RWPE2 (cell line): ENCODE results near the gene EDIL3.
A peak's percentile ranks its signal among the peaks of the same experiment; 100 is the strongest.

Experiments used
- ATAC-seq: fragments of 200-7000 bp; cut with Tn5 transposase; 3 replicates; pipeline ENCODE4 v1.9.1; 2021; ENCODE audit warnings: low read depth
- DNase-seq: peaks from one replicate; pipeline ENCODE4 v3.0.0-alpha.2; 2020; ENCODE audit warnings: low spot score
- H3K27ac ChIP-seq: fragments of 450-650 bp; 2 replicates; pipeline ENCODE4 v1.5.1; 2017; ENCODE audit warnings: mild to moderate bottlenecking; ENCODE audit not compliant: poor library complexity, severe bottlenecking
- H3K27me3 ChIP-seq: fragments of 250-450 bp; sonication (Bioruptor Pico); 2 replicates; pipeline ENCODE4 v1.5.1; 2021; ENCODE audit warnings: mild to moderate bottlenecking, moderate library complexity; ENCODE audit not compliant: insufficient read depth, poor library complexity, severe bottlenecking
- H3K36me3 ChIP-seq: fragments of 250-450 bp; sonication (Bioruptor Pico); 2 replicates; pipeline ENCODE4 v1.5.1; 2020; ENCODE audit warnings: low read depth, mild to moderate bottlenecking, moderate library complexity
- H3K4me1 ChIP-seq: fragments of 250-450 bp; sonication (Bioruptor Pico); 2 replicates; pipeline ENCODE4 v1.5.1; 2021; ENCODE audit warnings: mild to moderate bottlenecking, moderate library complexity; ENCODE audit not compliant: insufficient read depth, poor library complexity, severe bottlenecking
- H3K4me3 ChIP-seq: fragments of 250-450 bp; sonication (Bioruptor Pico); 2 replicates; pipeline ENCODE4 v1.5.1; 2021; ENCODE audit warnings: mild to moderate bottlenecking, moderate library complexity; ENCODE audit not compliant: severe bottlenecking
- H3K9me3 ChIP-seq: fragments of 250-450 bp; sonication (Bioruptor Pico); 2 replicates; pipeline ENCODE4 v1.5.1; 2021; ENCODE audit warnings: mild to moderate bottlenecking, moderate library complexity; ENCODE audit not compliant: severe bottlenecking
- TF ChIP-seq, protein P1 (sequence below): fragments of 450-650 bp; IDR thresholded peaks from one replicate; pipeline ENCODE4 v1.5.1; 2017; ENCODE audit warnings: mild to moderate bottlenecking, moderate library complexity; ENCODE audit not compliant: poor library complexity, severe bottlenecking

The EDIL3 gene

DNA sequence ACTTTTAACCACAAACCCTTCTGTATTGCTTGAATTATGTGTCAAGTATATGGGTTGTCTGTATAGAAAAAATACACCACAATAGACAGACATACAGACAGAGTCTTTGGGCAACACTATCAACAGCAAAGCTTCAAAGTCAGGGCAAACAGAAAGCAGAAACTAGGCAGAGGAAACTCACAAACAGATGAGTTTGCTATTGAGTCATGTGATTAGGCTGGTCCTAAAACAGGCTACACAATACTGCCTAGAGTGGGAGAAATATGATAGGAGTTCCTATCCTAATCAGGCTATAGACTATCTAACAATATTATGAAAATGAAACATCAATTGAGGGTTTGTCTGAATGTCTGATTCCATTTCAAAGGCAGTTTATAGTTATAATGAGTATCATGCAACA is 156.4 kb downstream of the EDIL3 start:
- no peaks in the 10 kb centered on the region for H3K4me1 ChIP-seq
- no peak for DNase-seq
- no peak for ATAC-seq
- TF ChIP-seq, protein P1, sequence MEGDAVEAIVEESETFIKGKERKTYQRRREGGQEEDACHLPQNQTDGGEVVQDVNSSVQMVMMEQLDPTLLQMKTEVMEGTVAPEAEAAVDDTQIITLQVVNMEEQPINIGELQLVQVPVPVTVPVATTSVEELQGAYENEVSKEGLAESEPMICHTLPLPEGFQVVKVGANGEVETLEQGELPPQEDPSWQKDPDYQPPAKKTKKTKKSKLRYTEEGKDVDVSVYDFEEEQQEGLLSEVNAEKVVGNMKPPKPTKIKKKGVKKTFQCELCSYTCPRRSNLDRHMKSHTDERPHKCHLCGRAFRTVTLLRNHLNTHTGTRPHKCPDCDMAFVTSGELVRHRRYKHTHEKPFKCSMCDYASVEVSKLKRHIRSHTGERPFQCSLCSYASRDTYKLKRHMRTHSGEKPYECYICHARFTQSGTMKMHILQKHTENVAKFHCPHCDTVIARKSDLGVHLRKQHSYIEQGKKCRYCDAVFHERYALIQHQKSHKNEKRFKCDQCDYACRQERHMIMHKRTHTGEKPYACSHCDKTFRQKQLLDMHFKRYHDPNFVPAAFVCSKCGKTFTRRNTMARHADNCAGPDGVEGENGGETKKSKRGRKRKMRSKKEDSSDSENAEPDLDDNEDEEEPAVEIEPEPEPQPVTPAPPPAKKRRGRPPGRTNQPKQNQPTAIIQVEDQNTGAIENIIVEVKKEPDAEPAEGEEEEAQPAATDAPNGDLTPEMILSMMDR: no peak
- no peak overlapping the region for H3K27ac ChIP-seq
- no peaks in the 10 kb centered on the region for H3K27me3 ChIP-seq
- no peaks in the 10 kb centered on the region for H3K36me3 ChIP-seq
- no peak overlapping the region for H3K4me3 ChIP-seq
- no peaks in the 10 kb centered on the region for H3K9me3 ChIP-seq

DNA sequence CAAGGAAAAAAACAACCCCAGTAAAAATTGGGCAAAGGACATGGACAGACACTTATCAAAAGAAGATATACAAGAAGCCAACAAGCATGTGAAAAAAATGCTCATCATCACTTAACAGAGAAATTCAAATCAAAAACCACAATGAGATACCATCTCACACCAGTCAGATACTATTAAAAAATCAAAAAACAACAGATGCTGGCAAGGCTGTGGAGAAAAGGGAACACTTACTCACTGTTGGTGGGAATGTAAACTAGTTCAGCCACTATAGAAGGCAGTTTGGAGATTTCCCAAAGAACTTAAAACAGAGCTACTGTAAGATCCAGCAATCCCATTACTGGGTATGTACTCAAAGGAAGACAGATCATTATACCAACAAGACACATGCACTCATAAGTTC is 157.4 kb downstream of the EDIL3 start:
- Histone ChIP-seq H3K9me3 (no peaks in the 10 kb centered on the region), H3K27ac (no peak overlapping the region), H3K4me3 (no peak overlapping the region), H3K4me1 (no peaks in the 10 kb centered on the region), H3K36me3 (no peaks in the 10 kb centered on the region), H3K27me3 (no peaks in the 10 kb centered on the region)
- no peak for ATAC-seq
- TF ChIP-seq, protein P1: no peak
- no peak for DNase-seq

DNA sequence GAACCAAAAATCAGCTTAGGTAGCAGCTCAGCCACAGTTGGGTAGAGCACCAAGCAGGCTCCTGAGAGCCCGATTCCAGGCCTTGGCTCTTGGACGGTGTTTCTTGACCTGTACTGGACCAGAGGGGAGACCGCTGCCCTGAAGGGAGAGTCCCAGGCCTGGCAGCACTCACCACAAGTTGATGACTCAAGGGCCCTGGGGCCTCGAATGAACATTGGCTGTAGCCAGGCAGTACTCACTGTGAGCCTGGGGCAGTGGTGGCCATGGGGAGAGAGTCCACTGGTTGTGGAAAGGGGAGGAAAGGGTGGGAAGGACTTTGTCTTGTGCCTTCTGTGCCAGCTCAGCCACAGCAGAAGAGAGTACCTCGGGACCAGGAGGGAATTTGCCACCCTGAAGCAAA is 166.1 kb downstream of the EDIL3 start:
- Histone ChIP-seq H3K36me3 (no peaks in the 10 kb centered on the region), H3K27ac (no peak overlapping the region), H3K4me1 (peaks cover 4% of the 10 kb centered on the region), H3K9me3 (no peaks in the 10 kb centered on the region), H3K4me3 (no peak overlapping the region), H3K27me3 (no peaks in the 10 kb centered on the region)
- ATAC-seq (peak; percentile 36; the same call in 2 of the 3 replicates), DNase-seq (peak; percentile 50)
- TF ChIP-seq, protein P1: no peak

DNA sequence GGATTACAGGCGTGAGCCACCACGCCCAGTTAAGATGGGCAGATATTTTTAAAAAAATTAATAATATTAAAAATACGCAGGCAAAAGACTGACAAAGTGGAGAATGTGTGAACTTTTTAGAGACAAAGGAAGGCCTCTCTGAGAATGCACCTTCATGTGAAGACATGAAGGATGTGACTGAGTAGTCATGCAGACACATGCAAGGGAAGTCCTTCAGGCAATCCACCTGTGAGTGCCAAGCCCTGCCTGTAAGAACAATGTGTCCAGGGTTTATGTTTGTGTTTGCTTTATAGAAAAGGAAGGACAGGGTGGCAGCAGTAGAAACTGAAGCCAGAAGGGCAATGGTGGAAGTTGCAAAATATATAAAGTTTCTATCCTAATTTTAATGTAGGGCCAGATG is 169.2 kb downstream of the EDIL3 start:
- H3K4me1 ChIP-seq: peaks cover 4% of the 10 kb centered on the region
- no peaks in the 10 kb centered on the region for H3K9me3 ChIP-seq
- ATAC-seq: peak; percentile 35; the same call in 1 of the 3 replicates
- no peak overlapping the region for H3K4me3 ChIP-seq
- TF ChIP-seq, protein P1: no peak
- H3K27ac ChIP-seq: no peak overlapping the region
- no peaks in the 10 kb centered on the region for H3K27me3 ChIP-seq
- H3K36me3 ChIP-seq: no peaks in the 10 kb centered on the region
- no peak for DNase-seq

DNA sequence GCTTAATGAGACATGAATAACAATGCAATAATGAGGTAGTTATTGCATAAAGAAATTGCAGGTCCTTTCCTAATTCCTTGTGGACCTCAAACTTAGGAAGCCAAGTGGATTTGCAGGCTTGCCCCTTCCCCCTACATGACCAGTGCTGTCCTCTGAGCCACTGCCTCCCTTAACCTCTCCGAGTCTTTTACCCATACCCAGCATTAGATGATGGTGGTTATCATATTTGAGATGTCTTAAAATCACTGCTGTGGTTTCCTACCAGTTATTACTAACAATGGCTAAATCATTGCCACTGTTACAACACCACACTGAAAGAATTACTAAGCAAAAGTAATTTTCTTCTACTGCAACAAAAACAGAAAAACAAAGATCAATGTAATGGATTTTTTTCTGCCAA is 170.8 kb downstream of the EDIL3 start:
- no peak for ATAC-seq
- H3K36me3 ChIP-seq: no peaks in the 10 kb centered on the region
- no peak overlapping the region for H3K4me3 ChIP-seq
- TF ChIP-seq, protein P1: no peak
- DNase-seq: no peak
- H3K9me3 ChIP-seq: no peaks in the 10 kb centered on the region
- H3K27me3 ChIP-seq: no peaks in the 10 kb centered on the region
- H3K4me1 ChIP-seq: peaks cover 4% of the 10 kb centered on the region
- no peak overlapping the region for H3K27ac ChIP-seq
